GM03348 (cell line): ENCODE measurements around the gene FOSL1.

Experiments used
- DNase-seq: peaks from one replicate; pipeline ENCODE4 v3.0.0; 2012; ENCODE audit warnings: low spot score

FOSL1 gene

GRCh38 chr11:65900125-65900898 lies at the start of gene FOSL1:
Gene FOSL1, minus strand, starts transcription at chr11:65900388. Its CDS starts 49 bp downstream, at chr11:65900339.
- DNase-seq, result peak; percentile 94

- no peak for DNase-seq
These were observed 47.5 kb upstream of the FOSL1 start for GRCh38 chr11:65947603-65948125.

- DNase-seq, result no peak
These were observed 46.9 kb upstream of the FOSL1 start for GRCh38 chr11:65947133-65947532.

GRCh38 chr11:65946655-65947054 lies 46.5 kb upstream of the FOSL1 start:
- DNase-seq, result no peak

GRCh38 chr11:65945941-65946558 lies 45.9 kb upstream of the FOSL1 start:
- no peak for DNase-seq

- no peak for DNase-seq
These were observed 45.3 kb upstream of the FOSL1 start, which contains the start of gene TSGA10IP for GRCh38 chr11:65945430-65945911. Gene TSGA10IP, plus strand, starts transcription at chr11:65945480. Its CDS starts 196 bp downstream, at chr11:65945676.

DNA sequence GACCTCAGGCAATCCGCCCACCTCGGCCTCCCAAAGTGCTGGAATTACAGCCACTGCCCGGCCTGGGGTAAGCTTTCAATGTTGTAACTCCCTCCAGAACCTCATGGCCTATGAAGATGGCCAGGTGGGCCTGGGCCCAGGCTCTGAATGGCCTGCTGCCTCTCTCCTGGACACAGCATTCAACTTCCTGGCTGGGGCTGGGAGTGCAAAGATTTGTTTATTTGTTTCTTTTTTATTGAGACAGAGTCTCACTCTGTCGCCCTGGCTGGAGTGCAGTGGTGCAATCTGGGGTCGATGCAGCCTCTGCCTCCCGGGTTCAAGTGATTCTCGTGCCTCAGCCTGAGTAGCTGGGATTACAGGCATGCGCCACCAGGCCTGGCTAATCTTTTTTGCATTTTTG lies 44.6 kb upstream of the FOSL1 start:
- DNase-seq, result no peak

DNA sequence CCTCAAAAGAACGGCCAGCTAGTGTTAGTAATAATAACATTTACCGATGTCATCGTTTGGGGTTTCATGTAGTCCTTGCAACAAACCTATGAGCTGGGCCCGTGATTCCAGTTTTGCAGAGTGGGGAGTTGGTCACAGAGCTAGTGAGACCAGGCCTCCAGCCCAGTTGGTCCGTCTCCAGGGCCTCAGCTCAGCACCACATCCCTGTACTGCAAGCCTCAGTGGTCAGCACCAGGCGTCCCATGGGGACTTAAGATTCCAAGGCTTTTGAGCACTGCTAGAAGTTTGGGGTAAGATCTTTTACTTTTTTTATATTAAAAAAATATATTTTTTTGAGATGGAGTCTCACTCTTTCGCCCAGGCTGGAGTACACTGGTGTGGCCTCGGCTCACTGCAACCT lies 44.0 kb upstream of the FOSL1 start:
- DNase-seq, result no peak

DNA sequence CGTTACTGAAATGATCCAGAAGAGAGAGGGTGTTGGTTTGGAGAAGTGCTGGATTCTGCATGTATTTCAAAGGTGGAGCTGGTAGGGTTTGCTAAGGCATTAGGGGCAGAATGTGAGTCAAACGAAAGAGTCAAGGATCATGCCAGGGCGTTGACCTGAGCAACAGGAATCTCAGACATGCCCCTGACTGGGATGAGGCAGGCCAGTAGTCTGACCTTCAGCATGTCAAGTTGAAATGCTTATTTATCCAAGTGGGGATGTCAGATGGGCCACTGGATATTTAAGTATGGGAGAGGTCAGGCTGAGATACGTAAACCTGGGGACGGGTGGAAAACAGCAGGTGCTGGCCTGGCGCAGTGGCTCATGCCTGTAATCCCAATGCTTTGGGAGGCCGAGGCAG lies 42.3 kb upstream of the FOSL1 start:
- DNase-seq, result no peak

GRCh38 chr11:65941720-65942310 lies 41.6 kb upstream of the FOSL1 start:
- no peak for DNase-seq

DNA sequence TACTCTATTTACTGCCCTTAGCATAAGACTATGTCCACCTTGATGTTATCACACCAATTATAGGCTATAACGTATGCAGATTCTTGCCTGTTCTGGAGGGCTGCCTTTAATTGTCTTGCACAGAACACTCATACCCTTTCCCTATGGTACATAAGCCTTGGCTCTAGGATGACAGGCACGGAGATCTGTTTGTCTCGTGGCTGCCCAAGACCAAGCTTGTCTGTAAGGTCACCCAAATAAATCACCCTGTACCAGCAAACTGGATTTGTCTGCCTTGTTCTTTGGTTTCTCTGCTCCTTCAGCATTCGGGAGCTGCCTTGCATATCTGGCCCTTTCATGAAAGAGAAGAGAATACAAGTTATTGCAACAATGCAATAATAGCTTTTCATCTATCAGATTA lies 37.6 kb upstream of the FOSL1 start:
- DNase-seq, result no peak

GRCh38 chr11:65934014-65934413 lies 33.8 kb upstream of the FOSL1 start:
- no peak for DNase-seq

- peak; percentile 29 for DNase-seq
These were observed 32.4 kb upstream of the FOSL1 start for GRCh38 chr11:65932558-65932919.

- DNase-seq, result no peak
These were observed 31.8 kb upstream of the FOSL1 start for GRCh38 chr11:65931773-65932557.

DNA sequence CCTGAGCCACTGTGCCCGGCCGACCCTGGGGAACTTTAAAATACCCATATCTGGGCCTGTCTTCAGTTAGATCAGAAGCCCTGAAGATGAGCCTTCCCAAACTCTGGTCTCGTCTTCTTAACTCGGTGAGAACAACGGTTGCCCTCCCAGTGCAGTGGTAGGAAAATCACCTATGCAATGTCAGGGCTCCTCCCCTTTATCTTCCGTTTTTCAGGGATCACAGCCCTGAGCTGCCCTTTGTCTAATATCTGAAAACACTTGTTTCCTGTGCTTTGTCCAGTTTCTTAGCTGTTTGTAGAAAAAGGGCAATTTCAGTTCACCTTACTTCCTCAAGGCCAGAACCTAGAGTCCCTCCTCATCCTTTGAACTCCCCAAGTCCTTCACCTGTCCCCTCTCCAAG lies 28.5 kb upstream of the FOSL1 start:
- DNase-seq, result no peak

DNA sequence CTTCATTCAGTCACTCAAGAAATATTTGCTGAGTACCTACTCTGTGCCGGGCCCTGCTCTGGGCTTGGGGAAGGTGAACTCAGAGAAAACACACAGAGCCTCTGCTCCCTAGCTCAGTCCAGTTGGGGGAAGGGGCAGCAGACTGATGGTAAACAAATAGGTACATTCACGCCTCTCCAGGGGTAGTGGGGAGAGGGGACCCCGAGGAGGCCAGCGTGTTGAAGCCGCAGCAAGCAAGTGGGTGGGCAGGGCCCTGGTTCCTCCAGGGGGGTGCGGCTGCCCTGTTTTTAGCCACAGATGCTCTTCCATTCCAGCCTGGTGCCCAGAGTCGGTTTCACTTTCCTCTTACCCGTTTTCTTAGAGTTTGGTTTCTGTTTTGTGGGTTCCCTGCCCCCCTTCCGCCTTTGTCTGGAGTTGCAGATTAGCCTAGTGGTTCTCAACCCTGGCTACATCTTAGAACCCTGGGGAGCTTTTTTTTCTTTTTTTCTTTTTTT lies 27.8 kb upstream of the FOSL1 start:
- no peak for DNase-seq

DNA sequence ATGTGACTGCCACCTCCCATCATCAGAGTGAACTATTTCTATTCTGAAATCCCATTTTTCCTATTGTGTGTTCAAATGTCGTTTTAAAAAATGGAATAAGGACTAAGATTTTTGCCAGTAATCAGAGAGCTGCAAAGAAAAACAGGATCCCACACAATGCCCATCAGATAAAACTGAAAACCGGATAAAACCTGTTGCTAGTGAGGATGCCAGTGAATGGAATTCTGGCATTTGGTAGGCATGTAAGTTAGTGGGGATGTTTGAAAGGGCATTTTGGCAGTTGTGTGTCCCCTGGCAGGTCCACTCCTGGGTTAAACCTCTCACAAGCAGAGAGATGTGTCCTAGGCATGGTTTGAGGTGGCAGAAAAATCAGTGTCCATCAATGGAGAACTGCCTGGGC lies 25.2 kb upstream of the FOSL1 start:
- DNase-seq, result no peak

- DNase-seq, result no peak
These were observed 22.4 kb upstream of the FOSL1 start for GRCh38 chr11:65922565-65922964.

DNA sequence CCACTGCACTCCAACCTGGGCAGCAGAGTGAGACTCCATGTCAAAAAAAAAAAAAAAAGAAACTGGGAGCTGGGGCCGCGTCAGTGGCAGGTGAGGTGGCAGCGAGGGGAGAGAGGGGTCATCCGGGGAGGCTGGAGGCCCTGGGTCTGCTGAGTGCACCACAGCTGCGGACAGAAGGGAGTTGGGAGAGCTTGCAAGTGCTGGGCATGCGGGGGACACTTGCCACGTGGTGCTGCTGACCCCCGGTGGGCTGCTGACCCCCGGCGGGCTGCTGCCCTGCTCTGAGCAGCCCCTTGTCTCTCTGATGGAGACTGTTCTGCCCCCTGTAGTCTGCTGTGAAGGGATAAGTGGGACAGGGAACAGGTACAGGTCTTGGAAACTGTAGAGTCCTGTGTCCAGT lies 21.7 kb upstream of the FOSL1 start:
- no peak for DNase-seq

- DNase-seq, result peak; percentile 34
These were observed 20.9 kb upstream of the FOSL1 start for GRCh38 chr11:65921033-65921555.

DNA sequence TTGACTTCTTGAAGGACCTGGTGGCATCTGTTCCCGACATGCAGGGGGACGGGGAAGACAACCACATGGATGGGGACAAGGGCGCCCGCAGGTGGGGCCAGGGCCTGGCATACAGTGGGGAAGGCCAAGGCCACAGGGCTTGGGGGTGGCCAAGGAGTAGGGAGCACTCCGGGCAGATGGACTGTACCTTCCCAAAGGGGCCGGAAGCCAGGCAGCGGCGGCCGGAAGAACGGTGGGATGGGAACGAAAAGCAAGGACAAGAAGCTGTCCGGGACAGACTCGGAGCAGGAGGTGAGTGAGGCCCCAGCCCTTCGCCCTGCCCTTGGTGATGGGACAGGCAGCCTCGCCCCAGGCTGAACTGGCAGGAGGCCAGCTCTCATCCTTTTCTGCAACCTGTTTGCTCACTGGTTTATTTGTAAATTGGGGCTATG lies 20.2 kb upstream of the FOSL1 start:
- DNase-seq, result peak; percentile 19
